ENCODE data around the gene PPL.

- TF ChIP-seq ZNF605 (CRISPR knock-in tag; IDR thresholded peaks at IDR 0.05) (no peak), SMC3 (IDR thresholded peaks at IDR 0.05; ENCODE audit: low read length) (no peak), ZSCAN20 (CRISPR knock-in tag; IDR thresholded peaks at IDR 0.05; ENCODE audit: borderline replicate concordance) (no peak), ZNF138 (CRISPR knock-in tag; IDR thresholded peaks at IDR 0.05; ENCODE audit: low read depth) (no peak)
Measured at GRCh38 chr16:4911970-4912386, 25.0 kb downstream of the PPL start.

Measured in HepG2 (cell line).